Epidermal melanocyte (primary cell): Measurements from ENCODE around the gene PPIF.

Source experiments
- DNase-seq: peaks from one replicate; pipeline ENCODE4 v3.0.0; 2011; ENCODE audit warnings: low spot score; ENCODE audit not compliant: insufficient read length

The PPIF gene

GRCh38 chr10:79385804-79386531 lies 38.7 kb downstream of the PPIF start:
- no peak for DNase-seq

GRCh38 chr10:79386637-79387465 lies 39.6 kb downstream of the PPIF start:
- no peak for DNase-seq

- DNase-seq, result no peak
These were observed 40.3 kb downstream of the PPIF start for GRCh38 chr10:79387466-79387973.

GRCh38 chr10:79387974-79388850 lies 40.9 kb downstream of the PPIF start:
- DNase-seq, result no peak

GRCh38 chr10:79390057-79390456 lies 42.8 kb downstream of the PPIF start:
- no peak for DNase-seq

GRCh38 chr10:79390551-79391229 lies 43.4 kb downstream of the PPIF start:
- DNase-seq, result no peak

- no peak for DNase-seq
These were observed 44.2 kb downstream of the PPIF start for GRCh38 chr10:79391231-79392019.

- DNase-seq, result no peak
These were observed 44.7 kb downstream of the PPIF start for GRCh38 chr10:79392020-79392398.

GRCh38 chr10:79392506-79393176 lies 45.4 kb downstream of the PPIF start:
- DNase-seq, result no peak

- no peak for DNase-seq
These were observed 46.1 kb downstream of the PPIF start for GRCh38 chr10:79393221-79393923.

- DNase-seq, result no peak
These were observed 46.8 kb downstream of the PPIF start for GRCh38 chr10:79393924-79394610.

GRCh38 chr10:79394664-79395063 lies 47.4 kb downstream of the PPIF start:
- no peak for DNase-seq

- no peak for DNase-seq
These were observed 49.3 kb downstream of the PPIF start for GRCh38 chr10:79396520-79396919.

- no peak for DNase-seq
These were observed 49.8 kb downstream of the PPIF start for GRCh38 chr10:79397051-79397450.

GRCh38 chr10:79397575-79398303 lies 50.5 kb downstream of the PPIF start:
- DNase-seq, result peak; percentile 43

GRCh38 chr10:79398642-79399041 lies 51.4 kb downstream of the PPIF start:
- no peak for DNase-seq

- DNase-seq, result peak; percentile 93
These were observed 52.1 kb downstream of the PPIF start for GRCh38 chr10:79399223-79399831.
